Measurements from ENCODE around the gene CAND2.

DNA sequence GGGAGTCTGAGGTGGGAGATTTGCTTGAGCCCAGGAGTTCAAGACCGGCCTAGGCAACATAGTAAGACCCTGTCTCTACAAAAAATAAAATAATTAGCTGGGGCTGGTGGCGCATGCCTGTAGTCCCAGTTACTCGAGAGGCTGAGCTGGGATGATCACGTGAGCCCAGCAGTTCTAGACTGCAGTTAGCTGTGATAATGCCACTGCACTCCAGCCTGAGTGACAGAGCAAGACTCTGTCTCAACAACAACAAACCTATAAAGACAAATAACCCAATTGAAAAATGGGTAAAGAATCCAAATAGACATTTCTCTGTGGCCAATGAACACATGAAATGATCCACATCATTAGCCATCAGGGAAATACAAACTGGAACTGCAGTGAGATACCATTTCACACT is 46.0 kb downstream of the CAND2 start:
- TF ChIP-seq, protein P1, sequence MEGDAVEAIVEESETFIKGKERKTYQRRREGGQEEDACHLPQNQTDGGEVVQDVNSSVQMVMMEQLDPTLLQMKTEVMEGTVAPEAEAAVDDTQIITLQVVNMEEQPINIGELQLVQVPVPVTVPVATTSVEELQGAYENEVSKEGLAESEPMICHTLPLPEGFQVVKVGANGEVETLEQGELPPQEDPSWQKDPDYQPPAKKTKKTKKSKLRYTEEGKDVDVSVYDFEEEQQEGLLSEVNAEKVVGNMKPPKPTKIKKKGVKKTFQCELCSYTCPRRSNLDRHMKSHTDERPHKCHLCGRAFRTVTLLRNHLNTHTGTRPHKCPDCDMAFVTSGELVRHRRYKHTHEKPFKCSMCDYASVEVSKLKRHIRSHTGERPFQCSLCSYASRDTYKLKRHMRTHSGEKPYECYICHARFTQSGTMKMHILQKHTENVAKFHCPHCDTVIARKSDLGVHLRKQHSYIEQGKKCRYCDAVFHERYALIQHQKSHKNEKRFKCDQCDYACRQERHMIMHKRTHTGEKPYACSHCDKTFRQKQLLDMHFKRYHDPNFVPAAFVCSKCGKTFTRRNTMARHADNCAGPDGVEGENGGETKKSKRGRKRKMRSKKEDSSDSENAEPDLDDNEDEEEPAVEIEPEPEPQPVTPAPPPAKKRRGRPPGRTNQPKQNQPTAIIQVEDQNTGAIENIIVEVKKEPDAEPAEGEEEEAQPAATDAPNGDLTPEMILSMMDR (IDR thresholded peaks at IDR 0.05): no peak
- no peak for TF ChIP-seq POLR2A (IDR thresholded peaks at IDR 0.05)

Measured in testis (tissue), 2 donors.